GM19452 (cell line): ENCODE measurements around the gene CHRNA4.

Experiments
- ATAC-seq: cut with Tn5 transposase; IDR thresholded peaks from one replicate; pipeline ENCODE4 v1.9.1; 2021; ENCODE audit not compliant: unreplicated experiment

CHRNA4 gene

GRCh38 chr20:63364801-63365585 lies 3.8 kb upstream of the CHRNA4 start:
- no peak for ATAC-seq

- ATAC-seq: no peak
Measured at GRCh38 chr20:63363981-63364561, 2.9 kb upstream of the CHRNA4 start.

- ATAC-seq: no peak
Measured at GRCh38 chr20:63363013-63363957, 2.1 kb upstream of the CHRNA4 start.

- no peak for ATAC-seq
Measured at GRCh38 chr20:63362436-63363009, 1.4 kb upstream of the CHRNA4 start.

- ATAC-seq: no peak
Measured at GRCh38 chr20:63361519-63362435, 628 bp upstream of the CHRNA4 start.

- no peak for ATAC-seq
Measured at GRCh38 chr20:63359937-63360849, 956 bp downstream of the CHRNA4 start.

GRCh38 chr20:63359164-63359934 lies 1.8 kb downstream of the CHRNA4 start:
- no peak for ATAC-seq

- ATAC-seq: no peak
Measured at GRCh38 chr20:63357921-63358905, 2.9 kb downstream of the CHRNA4 start.

GRCh38 chr20:63356931-63357879 lies 3.9 kb downstream of the CHRNA4 start:
- ATAC-seq: no peak

- ATAC-seq: no peak
Measured at GRCh38 chr20:63356511-63356910, 4.6 kb downstream of the CHRNA4 start.

GRCh38 chr20:63355781-63356295 lies 5.3 kb downstream of the CHRNA4 start:
- ATAC-seq: no peak

- no peak for ATAC-seq
Measured at GRCh38 chr20:63354636-63355350, 6.4 kb downstream of the CHRNA4 start.

- no peak for ATAC-seq
Measured at GRCh38 chr20:63352811-63353221, 8.3 kb downstream of the CHRNA4 start.

- no peak for ATAC-seq
Measured at GRCh38 chr20:63351811-63352591, 9.1 kb downstream of the CHRNA4 start.
